Activated CD8-positive, alpha-beta memory T cell treated with anti-CD3 and anti-CD28 coated beads for 1 hour (primary cell): ENCODE measurements around the gene CREB5.
"Not testable (repeated sequence)": the region's sequence is repeated elsewhere in the genome, so short reads cannot be mapped to it uniquely, and the experiment has no call there.

Experiments used
- DNase-seq, 2 donors: peaks; one replicate each; pipeline ENCODE4 v3.0.0-alpha.2; 2020; ENCODE audit warnings: low read depth in 1 of 2; ENCODE audit errors: extremely low read depth in 1 of 2

Gene CREB5, protein sequence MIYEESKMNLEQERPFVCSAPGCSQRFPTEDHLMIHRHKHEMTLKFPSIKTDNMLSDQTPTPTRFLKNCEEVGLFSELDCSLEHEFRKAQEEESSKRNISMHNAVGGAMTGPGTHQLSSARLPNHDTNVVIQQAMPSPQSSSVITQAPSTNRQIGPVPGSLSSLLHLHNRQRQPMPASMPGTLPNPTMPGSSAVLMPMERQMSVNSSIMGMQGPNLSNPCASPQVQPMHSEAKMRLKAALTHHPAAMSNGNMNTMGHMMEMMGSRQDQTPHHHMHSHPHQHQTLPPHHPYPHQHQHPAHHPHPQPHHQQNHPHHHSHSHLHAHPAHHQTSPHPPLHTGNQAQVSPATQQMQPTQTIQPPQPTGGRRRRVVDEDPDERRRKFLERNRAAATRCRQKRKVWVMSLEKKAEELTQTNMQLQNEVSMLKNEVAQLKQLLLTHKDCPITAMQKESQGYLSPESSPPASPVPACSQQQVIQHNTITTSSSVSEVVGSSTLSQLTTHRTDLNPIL

DNA sequence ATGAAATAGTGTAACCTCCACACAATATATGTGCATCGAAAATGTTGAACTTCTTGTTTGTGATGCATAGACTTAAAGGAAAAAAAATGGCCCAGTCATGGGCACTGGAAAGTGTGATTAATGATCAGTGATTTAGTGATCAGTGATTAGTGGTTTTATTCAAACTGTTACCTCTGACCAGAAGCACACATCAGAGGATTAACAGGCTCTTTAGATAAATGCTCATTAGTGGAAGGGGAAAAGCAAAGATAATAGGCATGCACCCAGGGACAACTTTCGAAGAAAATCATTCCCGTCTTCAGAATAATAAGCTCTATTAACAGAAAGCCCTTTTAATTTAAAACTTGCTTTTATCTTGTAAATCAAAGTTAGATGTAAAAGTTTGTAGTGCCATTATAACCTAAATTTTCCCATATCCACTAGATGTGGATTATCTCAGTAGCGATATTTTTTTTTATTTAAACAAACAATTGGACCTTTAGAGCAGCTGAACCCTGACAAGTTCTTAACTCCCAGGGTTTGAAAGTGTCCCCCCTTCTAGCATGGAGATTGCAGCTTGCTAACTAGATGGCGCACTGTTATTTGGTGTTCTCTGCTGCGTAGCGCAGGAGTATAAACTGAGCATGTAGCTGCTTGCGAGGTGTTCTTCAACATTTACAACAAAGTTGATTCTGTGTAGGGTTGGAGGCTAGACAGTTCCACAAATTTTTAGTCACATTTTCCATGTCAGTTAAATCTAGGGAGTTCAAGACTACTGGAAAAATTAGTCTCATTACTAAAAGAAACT is at the start of gene CREB5:
CREB5 (plus strand) TSS at position 643 of the 787 bp plus-strand sequence. CDS start 397 bp downstream, outside the sequence.
- DNase-seq, result no peak

DNA sequence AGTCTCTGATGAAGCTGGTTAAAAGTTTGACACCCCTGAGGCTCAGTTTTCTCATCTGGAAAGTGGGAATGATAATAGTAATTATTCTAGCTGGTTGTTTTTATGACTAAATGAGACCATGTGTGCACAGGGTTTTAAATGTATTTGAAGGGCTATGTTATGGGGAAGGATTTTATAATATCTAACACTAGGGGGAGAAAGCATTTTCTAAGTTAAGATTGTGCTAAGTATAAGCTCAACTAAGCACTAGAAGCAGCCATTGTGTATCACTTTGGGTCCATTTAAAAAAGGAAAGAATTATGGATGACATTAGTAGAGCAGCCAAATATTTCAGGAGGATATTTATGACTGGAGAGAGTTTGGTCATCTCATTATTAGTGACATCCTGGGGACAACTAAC is 49.5 kb upstream of the CREB5 start:
- no peak for DNase-seq

DNA sequence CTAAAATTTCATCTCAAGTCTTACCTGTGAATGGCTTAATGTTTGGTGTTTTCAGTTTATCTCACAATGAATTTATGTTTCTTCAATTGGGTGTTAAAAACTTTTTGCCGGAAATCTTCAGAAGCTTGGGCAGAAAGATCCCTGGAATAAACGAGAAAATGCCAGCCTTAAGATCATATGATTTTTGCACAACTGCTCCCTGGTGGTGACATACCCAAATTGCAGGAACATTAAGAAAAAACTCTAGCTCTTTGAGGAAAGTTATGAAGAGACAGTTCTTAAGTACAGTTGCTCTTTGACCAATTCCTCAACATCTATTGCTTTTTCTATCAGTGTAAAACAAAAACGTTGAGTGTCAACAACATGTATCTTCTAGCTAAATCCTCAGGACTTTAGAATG is 48.2 kb upstream of the CREB5 start:
- DNase-seq, result no peak

DNA sequence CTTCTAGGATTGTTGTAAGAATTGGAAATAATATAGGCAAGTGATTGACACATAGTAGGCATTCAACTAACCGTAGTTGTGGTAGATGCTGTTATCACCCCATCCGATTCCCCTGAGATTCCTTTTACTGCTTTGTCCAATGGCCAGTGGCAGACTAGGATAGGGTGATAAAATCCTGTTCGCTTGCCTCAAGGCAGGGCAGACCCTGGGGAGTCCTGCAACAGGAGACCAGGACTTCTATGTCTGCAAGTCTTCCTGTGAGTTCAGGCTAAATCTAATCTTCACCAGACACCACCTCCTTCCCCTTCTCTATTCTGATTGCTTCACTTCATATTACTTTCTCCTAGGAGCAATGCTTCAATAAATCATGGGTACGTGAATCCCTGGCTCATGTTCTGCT is 42.8 kb upstream of the CREB5 start:
- no peak for DNase-seq

DNA sequence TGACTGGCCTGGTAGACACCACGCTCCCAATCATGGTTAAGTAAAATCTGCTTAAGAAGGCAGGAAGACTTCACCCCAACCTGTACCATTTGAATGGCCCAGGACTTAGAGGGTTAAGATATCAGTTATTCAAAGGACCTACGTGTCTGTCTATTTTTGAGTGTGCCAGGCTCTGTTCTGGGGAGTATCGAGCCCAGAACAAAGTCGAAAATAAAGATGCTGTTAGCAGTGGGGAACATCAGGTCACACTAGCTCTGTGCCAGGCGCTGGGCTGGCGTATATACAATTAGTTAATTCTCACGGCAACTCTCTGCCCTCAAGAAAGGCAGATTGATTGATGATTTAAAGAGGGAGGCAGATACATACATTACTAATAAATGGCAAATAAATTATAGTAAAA is 40.5 kb upstream of the CREB5 start:
- no peak for DNase-seq

DNA sequence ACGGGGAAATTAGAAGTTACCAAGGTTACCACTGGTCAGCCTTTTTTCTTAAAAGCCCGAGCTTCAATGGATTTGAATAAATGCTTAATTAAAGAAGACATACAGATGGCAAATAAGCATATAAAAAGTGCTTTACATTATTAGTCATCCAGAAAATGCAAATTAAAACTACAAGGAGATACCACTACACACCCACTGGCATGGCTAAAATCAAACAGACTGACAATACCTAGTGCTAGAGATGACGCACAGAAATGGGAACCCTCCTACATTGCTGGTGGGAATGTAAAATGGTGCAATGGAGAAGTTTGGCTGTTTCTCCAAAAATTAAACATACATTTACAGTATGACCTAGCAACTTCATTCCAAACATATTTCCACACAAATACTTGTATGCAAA is 38.3 kb upstream of the CREB5 start:
- DNase-seq, result no peak

DNA sequence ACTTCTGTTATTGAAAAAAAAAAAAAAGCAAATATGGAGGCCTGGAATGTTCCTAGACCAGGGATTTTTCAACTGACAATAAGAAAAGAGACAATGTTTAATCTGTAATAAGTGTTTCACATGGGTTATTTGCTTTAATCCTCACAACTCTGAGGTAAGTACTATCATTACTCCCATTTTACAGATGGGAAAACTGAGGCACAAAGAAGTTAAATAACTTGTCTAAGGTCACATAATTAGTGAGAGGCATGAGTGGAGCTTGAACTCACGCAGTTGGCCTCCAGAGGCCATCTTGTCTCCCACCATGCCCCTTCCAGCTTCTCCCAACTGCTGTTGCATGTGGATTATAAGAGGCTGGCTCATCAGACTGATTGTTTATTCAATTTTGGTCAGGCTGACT is 36.6 kb upstream of the CREB5 start:
- DNase-seq, result no peak

DNA sequence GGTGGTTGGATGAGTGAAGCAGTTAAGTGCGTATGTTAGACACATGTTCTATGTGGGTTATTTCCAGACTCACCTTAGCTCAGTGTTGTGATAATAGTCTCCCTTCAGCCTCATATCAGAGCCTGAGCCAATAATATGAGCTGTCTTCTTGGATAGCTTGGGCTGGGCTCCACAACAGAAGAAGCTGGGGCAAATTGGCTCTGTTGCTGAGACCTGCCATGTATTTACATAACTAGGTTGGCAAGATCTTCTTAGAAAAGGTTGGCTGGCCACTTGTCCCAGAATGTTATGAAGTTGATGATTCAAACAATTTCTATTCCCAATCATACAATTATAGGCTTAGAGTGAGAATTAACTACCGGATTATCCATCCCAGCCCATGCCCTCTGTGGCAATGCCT is 35.7 kb upstream of the CREB5 start:
- no peak for DNase-seq

DNA sequence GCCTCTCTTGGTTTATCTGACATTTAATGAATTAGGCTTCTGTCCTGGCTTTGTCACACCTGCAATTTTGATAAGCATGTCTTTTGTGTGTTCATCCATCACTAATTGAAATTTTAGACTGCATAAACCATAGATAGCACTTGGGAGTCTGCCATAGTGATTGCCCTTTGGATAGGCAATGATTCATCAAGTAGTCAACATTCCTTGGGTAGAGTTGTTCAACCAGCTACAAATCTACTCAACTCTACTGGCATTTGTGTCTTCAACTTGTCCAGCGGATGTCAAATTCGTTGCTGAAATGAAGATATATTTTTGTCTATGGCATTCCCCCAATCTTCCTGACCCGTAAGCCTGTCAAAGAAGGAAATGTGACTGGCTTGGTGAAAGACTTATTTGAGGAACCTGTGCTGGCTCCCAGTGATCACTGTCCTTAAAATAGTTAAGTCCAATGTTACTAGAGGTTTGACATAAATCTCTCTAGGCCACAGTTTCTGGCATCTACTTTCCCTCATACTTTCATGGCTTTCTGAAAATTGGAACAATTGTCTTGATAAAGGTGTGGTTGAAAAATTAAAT is 33.7 kb upstream of the CREB5 start:
- no peak for DNase-seq

DNA sequence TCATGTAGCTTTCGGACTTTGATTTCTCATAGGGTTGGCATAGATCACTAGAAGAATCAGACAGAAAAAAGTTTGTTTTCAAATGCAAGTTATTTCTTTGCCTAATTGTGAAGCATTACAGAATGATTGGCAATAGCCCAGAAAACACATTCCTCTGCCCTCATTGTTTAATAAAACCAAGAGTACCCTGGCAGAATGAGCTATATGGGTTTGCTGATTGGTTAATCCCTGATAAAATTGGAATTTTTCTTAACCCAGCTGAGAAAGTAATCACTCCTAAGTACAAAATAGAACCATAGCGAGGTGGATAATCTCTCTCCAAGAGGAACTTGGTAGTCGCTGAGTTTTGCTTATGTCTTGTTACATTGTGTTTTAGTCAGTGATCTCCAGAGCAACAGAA is 30.9 kb upstream of the CREB5 start:
- no peak for DNase-seq

DNA sequence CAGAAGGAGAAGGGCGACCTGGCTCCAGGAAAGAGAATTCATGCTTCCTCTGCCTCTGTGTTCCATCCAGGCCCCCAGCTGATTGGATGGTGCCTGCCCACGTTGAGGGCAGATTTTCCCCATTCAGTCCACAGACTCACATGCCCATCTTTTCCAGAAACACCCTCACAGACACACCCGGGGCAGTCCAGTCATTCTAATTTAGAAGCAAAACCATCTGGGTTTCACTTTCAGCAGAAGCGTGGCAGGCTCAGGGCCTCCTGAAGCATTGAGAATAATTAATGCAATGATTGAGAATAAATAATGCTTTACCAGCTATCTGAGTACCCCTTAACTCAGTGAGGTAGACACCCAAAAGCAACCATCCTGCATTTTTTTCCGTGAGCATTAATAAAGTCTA is 30.2 kb upstream of the CREB5 start:
- no peak for DNase-seq

DNA sequence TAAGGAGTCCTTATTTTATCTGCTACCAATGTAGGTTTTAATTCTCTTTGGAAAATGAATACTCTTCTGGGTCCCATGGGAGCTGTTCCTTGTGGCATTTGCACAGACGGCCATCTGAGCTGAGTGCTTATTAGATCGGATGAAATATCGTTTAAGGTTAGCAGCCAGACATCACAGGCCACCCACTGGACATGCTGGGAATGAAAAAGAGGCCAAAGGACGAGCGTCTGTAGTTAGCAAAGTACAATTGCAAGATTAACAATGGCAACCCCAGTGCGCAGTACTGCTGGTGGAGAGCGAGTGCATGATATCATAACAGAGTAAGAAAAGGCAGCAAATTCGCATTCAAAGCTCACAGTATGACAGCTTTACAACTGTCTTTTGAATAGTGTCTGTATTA is 28.3 kb upstream of the CREB5 start:
- no peak for DNase-seq

DNA sequence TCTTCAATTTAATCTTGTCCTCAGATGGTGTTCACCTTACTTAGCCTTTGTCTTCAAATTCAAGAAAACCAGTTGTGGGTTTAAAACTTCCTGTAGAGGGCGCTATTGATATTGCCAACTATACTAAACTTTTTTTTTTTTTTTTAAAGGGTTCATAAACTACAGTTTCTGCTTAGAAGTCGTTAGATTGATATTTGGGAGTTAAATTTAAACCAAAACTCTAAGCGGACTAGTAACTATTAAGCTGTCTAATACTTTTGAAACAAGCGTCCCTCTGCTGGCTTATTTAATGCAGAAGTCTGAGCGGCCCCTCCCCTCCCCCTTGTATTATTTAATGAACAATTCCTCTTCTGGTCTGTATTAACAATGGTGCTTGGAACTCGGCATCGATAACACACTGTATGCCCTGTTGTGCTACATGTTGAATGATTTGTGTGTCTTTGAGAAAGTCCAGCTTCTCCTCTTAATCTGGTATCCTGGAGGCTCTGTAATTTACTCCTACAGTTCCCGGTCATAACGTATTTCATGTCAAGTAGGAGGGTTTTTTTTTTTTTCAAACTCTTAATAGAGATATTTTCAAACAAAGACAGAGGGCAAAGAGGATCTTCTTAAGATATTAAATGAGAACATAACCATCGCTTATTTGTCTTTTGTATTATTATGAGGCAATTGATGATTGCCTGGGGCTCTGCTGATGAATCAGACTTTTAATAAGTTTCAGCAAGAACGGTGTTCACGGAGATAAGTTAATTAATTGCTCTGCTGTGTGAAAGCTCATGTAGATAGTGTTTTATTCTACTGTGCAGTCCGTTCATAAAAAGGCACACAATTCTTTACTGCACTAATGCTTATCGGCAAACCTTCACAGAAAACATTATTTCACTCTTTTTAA is 22.6 kb upstream of the CREB5 start:
- no peak for DNase-seq

DNA sequence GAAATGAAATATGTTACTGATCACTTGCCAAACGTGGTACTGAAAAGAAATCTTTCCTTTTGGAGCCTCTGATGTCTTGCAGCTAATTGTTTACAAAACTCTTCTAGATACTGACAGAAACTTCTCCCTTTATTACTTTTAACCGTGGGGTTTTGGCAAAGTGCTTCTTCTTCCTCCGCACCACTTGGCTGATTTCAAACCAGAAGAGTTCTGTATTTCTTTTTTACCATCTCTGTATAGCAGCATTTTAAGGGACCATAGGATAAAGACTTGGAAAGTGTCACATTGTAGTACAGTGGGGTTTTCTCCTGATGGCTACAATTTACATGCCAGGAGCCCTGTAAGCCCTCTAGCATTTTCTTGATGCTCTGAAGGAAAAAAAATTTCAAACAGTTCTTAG is 21.9 kb upstream of the CREB5 start:
- no peak for DNase-seq

DNA sequence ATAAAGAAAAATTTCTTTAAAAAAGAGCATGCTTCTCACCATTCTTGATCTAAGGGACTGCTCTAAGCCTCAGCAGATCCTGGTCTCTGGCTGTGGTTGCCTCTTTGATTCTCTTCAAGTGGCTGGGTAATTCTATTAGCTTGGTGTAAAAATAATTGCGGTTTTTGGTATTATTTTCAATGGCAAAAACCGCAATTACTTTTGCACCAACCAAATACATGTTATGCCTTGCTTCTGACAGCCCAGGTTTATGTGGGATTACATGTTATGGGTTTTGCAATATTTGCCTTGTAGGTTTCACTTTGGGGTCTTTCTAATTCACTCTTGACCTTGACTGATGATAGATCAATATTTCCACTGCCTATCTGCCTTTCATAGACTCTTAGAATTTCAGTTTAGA is 20.0 kb upstream of the CREB5 start:
- no peak for DNase-seq

DNA sequence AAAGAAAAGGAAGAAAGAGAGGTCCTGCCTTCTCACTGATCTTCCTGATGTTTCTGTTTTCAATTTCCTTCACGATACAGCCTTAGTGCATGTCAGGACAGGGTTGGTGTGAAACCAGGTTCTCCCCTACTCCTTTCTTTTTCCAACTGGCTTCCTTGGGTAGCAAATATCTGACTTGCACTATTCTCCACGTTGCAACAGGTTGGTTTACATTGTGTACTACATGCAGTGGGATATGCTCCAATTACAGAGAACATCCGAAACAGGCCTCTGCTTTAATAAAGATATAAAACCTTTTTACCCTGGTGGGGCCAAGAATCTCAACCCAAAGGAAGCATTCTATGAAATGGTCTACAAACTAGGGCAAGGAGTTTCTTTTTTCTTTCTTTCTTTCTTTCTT is 16.9 kb upstream of the CREB5 start:
- DNase-seq, result no peak

DNA sequence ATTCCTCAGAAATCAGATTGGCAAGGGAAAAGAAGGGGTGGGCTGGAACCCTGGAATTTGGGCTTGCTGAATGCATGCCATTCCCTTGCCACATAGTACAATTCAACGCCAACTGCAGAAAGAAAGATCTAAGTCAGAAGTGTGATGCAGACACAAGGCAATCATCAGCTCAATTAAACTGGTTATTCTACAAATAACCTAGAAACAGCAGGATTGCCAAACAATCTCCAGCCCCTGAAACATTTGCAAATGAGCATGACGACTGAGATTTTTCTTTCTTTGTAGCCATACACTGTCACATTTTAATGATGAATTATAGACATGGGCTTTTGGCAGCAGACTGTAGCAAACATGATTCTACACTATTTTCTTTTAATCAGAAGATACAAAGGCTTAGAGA is 16.5 kb upstream of the CREB5 start:
- no peak for DNase-seq

DNA sequence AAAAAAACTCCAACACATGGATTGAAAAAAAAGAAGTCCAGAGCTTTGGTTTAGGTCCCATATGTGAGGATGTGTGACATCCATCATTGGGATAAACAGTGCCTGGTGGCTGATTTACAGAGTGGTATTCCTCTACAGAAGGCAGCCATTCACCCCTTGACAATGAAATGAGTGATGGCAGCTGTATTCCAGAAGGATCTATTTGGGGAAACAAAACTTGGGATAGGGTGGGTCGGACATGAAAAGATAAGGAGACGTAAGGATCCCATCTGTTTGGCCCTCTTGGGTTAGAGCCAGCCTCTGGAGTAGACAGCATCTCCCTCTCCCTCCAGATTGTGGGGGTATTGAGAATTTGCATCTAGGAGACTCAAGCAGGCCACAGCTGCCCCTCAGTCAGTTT is 15.2 kb upstream of the CREB5 start:
- DNase-seq, result no peak

DNA sequence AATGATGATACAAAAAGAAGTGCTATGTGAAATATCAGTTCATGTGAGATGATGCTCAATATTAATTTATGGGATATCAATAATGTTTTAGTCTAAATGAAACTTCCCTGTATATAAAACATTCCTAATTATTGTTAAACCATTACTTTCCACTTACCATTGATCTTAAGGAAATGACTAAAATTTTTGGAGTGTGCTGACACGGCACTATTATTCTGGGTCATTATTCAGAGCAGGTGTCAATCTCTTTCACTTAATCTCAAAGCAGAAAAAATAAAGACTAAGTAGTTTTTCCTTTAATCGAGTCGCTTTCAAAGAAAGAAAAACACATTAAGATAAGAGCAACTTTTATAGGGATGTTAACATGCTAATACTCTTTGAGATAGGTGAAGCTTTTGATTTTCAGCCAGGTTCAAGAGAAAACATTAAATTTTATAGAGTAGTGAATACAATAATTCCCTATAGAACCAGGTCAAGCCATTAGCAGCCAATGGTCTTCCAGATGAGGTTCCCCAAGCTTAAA is 11.4 kb upstream of the CREB5 start:
- no peak for DNase-seq

DNA sequence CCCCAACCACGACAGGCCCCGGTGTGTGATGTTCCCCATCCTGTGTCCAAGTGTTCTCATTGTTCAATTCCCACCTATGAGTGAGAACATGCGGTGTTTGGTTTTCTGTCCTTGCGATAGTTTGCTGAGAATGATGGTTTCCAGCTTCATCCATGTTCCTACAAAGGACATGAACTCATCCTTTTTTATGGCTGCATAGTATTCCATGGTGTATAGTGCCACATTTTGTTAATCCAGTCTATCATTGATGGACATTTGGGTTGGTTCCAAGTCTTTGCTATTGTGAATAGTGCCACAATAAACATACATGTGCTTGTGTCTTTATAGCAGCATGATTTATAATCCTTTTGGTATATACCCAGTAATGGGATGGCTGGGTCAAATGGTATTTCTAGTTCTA is 10.8 kb upstream of the CREB5 start:
- not testable (repeated sequence) for DNase-seq

DNA sequence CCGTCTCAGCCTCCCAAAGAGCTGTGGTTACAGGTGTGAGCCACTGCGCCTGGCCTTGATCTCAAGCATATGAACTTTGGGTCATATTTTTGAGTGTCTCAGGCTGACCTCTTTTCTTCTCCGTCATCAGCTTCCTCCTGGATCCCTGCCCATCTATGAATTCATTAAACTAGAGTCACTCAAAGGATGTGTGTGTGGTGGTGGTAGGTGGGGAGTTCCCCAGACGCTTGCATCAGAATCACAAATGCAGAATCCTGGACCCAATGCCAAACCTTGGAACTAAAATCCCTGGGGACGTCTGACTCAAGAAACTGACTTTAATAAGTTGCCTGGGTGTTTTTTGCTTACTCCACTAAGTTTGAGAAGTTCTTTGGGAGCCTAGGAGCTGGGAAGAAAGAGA is 6.7 kb upstream of the CREB5 start:
- no peak for DNase-seq
